Measurements from ENCODE around the gene TENT4A.

DNA sequence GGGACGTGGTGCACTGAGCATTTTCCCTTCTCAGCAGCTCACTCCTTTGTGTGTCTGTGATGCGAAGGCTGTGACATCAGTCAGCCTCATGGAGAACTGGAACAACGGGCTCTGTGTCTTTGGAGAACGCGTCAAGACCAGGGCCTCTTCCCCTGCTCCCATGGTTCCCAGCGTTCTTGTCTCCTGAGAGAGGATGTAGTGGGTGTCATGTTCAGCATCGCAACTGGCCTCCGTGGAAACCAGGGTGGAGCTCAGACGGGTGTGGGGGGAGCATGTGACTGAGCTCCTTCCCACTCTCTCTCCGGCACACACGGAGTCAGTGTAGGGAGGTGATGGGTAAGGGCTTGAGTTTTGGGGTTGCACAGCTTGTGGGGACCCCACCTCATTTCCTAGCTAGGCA is 59.7 kb downstream of the TENT4A start:
- TF ChIP-seq POLR2A (IDR thresholded peaks at IDR 0.05; ENCODE audit: insufficient read depth in 1 of 2, low read depth in 2 of 2, low read length in 2 of 2): no peak
- TF ChIP-seq, protein P1, sequence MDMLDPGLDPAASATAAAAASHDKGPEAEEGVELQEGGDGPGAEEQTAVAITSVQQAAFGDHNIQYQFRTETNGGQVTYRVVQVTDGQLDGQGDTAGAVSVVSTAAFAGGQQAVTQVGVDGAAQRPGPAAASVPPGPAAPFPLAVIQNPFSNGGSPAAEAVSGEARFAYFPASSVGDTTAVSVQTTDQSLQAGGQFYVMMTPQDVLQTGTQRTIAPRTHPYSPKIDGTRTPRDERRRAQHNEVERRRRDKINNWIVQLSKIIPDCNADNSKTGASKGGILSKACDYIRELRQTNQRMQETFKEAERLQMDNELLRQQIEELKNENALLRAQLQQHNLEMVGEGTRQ (IDR thresholded peaks at IDR 0.05; ENCODE audit: low read depth, low read length): no peak
- TF ChIP-seq, protein P1 (CRISPR knock-in tag; IDR thresholded peaks at IDR 0.05; ENCODE audit: borderline replicate concordance): no peak
- TF ChIP-seq MXI1 (IDR thresholded peaks at IDR 0.05; ENCODE audit: borderline replicate concordance, low read depth, low read length): no peak
- TF ChIP-seq, protein P2, sequence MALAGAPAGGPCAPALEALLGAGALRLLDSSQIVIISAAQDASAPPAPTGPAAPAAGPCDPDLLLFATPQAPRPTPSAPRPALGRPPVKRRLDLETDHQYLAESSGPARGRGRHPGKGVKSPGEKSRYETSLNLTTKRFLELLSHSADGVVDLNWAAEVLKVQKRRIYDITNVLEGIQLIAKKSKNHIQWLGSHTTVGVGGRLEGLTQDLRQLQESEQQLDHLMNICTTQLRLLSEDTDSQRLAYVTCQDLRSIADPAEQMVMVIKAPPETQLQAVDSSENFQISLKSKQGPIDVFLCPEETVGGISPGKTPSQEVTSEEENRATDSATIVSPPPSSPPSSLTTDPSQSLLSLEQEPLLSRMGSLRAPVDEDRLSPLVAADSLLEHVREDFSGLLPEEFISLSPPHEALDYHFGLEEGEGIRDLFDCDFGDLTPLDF (CRISPR knock-in tag; IDR thresholded peaks at IDR 0.05): no peak
- TF ChIP-seq HIVEP1 (CRISPR knock-in tag; IDR thresholded peaks at IDR 0.05): no peak
- no peak for TF ChIP-seq ZNF781 (CRISPR knock-in tag; IDR thresholded peaks at IDR 0.05; ENCODE audit: borderline replicate concordance, not compliant biosample characterization)
- TF ChIP-seq, protein P3, sequence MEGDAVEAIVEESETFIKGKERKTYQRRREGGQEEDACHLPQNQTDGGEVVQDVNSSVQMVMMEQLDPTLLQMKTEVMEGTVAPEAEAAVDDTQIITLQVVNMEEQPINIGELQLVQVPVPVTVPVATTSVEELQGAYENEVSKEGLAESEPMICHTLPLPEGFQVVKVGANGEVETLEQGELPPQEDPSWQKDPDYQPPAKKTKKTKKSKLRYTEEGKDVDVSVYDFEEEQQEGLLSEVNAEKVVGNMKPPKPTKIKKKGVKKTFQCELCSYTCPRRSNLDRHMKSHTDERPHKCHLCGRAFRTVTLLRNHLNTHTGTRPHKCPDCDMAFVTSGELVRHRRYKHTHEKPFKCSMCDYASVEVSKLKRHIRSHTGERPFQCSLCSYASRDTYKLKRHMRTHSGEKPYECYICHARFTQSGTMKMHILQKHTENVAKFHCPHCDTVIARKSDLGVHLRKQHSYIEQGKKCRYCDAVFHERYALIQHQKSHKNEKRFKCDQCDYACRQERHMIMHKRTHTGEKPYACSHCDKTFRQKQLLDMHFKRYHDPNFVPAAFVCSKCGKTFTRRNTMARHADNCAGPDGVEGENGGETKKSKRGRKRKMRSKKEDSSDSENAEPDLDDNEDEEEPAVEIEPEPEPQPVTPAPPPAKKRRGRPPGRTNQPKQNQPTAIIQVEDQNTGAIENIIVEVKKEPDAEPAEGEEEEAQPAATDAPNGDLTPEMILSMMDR (CRISPR knock-in tag; IDR thresholded peaks at IDR 0.05): no peak
- TF ChIP-seq, protein P4, sequence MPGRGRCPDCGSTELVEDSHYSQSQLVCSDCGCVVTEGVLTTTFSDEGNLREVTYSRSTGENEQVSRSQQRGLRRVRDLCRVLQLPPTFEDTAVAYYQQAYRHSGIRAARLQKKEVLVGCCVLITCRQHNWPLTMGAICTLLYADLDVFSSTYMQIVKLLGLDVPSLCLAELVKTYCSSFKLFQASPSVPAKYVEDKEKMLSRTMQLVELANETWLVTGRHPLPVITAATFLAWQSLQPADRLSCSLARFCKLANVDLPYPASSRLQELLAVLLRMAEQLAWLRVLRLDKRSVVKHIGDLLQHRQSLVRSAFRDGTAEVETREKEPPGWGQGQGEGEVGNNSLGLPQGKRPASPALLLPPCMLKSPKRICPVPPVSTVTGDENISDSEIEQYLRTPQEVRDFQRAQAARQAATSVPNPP (CRISPR knock-in tag; IDR thresholded peaks at IDR 0.05): no peak
- TF ChIP-seq, protein P5, sequence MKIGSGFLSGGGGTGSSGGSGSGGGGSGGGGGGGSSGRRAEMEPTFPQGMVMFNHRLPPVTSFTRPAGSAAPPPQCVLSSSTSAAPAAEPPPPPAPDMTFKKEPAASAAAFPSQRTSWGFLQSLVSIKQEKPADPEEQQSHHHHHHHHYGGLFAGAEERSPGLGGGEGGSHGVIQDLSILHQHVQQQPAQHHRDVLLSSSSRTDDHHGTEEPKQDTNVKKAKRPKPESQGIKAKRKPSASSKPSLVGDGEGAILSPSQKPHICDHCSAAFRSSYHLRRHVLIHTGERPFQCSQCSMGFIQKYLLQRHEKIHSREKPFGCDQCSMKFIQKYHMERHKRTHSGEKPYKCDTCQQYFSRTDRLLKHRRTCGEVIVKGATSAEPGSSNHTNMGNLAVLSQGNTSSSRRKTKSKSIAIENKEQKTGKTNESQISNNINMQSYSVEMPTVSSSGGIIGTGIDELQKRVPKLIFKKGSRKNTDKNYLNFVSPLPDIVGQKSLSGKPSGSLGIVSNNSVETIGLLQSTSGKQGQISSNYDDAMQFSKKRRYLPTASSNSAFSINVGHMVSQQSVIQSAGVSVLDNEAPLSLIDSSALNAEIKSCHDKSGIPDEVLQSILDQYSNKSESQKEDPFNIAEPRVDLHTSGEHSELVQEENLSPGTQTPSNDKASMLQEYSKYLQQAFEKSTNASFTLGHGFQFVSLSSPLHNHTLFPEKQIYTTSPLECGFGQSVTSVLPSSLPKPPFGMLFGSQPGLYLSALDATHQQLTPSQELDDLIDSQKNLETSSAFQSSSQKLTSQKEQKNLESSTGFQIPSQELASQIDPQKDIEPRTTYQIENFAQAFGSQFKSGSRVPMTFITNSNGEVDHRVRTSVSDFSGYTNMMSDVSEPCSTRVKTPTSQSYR (CRISPR knock-in tag; IDR thresholded peaks at IDR 0.05; ENCODE audit: borderline replicate concordance): no peak
- TF ChIP-seq, protein P6, sequence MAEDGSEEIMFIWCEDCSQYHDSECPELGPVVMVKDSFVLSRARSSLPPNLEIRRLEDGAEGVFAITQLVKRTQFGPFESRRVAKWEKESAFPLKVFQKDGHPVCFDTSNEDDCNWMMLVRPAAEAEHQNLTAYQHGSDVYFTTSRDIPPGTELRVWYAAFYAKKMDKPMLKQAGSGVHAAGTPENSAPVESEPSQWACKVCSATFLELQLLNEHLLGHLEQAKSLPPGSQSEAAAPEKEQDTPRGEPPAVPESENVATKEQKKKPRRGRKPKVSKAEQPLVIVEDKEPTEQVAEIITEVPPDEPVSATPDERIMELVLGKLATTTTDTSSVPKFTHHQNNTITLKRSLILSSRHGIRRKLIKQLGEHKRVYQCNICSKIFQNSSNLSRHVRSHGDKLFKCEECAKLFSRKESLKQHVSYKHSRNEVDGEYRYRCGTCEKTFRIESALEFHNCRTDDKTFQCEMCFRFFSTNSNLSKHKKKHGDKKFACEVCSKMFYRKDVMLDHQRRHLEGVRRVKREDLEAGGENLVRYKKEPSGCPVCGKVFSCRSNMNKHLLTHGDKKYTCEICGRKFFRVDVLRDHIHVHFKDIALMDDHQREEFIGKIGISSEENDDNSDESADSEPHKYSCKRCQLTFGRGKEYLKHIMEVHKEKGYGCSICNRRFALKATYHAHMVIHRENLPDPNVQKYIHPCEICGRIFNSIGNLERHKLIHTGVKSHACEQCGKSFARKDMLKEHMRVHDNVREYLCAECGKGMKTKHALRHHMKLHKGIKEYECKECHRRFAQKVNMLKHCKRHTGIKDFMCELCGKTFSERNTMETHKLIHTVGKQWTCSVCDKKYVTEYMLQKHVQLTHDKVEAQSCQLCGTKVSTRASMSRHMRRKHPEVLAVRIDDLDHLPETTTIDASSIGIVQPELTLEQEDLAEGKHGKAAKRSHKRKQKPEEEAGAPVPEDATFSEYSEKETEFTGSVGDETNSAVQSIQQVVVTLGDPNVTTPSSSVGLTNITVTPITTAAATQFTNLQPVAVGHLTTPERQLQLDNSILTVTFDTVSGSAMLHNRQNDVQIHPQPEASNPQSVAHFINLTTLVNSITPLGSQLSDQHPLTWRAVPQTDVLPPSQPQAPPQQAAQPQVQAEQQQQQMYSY (CRISPR knock-in tag; IDR thresholded peaks at IDR 0.05): no peak
- no peak for TF ChIP-seq NR2F1 (CRISPR knock-in tag; IDR thresholded peaks at IDR 0.05)
- TF ChIP-seq, protein P7, sequence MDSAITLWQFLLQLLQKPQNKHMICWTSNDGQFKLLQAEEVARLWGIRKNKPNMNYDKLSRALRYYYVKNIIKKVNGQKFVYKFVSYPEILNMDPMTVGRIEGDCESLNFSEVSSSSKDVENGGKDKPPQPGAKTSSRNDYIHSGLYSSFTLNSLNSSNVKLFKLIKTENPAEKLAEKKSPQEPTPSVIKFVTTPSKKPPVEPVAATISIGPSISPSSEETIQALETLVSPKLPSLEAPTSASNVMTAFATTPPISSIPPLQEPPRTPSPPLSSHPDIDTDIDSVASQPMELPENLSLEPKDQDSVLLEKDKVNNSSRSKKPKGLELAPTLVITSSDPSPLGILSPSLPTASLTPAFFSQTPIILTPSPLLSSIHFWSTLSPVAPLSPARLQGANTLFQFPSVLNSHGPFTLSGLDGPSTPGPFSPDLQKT (CRISPR knock-in tag; IDR thresholded peaks at IDR 0.05; ENCODE audit: borderline replicate concordance): no peak
- TF ChIP-seq ZNF543 (CRISPR knock-in tag; IDR thresholded peaks at IDR 0.05): no peak

All from HepG2 (cell line).